Inflammatory macrophage treated with lipopolysaccharide for 1 hour (primary cell): ENCODE results near the gene CDC23.
"Not testable (repeated sequence)": the region's sequence is repeated elsewhere in the genome, so short reads cannot be mapped to it uniquely, and the experiment has no call there.

Experiments used
- DNase-seq, 2 donors: peaks; one replicate each; pipeline ENCODE4 v3.0.0-alpha.2; 2020 to 2022

CDC23 gene, protein sequence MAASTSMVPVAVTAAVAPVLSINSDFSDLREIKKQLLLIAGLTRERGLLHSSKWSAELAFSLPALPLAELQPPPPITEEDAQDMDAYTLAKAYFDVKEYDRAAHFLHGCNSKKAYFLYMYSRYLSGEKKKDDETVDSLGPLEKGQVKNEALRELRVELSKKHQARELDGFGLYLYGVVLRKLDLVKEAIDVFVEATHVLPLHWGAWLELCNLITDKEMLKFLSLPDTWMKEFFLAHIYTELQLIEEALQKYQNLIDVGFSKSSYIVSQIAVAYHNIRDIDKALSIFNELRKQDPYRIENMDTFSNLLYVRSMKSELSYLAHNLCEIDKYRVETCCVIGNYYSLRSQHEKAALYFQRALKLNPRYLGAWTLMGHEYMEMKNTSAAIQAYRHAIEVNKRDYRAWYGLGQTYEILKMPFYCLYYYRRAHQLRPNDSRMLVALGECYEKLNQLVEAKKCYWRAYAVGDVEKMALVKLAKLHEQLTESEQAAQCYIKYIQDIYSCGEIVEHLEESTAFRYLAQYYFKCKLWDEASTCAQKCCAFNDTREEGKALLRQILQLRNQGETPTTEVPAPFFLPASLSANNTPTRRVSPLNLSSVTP

DNA sequence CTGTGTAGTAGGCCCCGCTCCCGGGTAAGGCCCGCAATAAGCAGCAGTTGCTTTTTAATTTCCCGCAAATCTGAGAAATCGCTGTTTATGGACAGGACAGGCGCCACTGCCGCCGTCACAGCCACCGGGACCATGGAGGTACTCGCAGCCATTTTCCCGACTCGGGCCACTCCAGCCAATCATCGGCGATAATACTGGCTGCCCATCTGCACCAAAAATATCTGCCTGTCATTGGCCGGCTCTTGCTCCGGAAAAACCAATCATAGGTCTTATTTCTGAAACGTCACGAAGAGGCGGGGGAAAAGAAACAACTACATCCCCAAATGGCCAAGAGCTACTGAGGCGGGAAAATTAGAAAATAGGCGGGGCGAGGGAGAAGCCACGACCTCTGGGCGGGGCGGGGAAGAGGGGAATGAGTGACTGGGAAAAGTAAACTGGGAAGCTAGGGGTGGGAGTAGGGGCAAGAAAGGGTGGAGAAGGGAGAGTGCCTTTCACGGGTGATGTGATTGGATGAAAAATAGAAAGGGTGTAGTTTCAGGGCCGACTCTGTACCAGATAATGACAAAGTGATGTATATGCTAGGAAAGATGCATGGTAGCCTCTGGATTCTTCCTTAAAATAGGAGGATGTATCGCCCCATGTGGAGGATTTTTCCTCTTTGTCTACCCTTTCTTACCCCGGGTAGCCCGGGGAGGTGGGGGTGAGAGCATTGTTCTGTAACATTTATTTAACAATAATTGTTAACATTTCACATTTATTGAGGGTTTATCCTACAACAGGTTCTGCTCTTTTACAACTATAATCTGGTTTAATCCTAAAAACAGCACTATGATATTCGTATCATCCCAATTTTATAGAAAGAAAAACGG is at the start of gene CDC23:
CDC23 (minus strand) TSS at position 163 of the 869 bp plus-strand sequence; CDS start at position 152, 11 bp downstream.
- DNase-seq = peak; percentile 98

DNA sequence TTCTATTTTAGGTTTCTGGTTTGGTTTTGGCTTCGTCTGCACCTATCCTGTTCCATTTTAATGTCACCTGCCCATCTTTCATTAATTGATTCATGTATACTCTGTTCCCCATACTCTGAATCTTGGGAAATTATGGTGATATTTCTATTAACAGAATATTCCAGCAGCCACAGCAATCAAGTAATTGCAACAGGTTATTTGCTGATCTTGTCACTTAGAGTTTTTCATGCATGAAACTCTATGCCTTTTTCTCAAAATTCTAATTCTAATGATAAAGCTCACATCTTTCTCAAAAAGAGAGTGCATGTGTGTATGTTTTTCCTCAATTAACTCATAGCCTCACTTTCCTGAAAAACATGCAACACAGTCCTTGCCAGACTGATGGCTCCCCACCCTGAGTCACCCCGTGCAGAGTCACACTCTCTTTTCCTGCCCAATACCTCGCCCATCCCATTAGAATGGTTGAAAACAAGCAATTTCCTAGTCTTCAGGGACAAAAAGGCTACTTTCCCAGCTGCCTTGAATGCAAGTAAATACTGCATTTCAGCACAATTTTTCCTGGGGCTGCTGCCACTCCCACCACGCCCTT is 45.7 kb upstream of the CDC23 start:
- DNase-seq = no peak

DNA sequence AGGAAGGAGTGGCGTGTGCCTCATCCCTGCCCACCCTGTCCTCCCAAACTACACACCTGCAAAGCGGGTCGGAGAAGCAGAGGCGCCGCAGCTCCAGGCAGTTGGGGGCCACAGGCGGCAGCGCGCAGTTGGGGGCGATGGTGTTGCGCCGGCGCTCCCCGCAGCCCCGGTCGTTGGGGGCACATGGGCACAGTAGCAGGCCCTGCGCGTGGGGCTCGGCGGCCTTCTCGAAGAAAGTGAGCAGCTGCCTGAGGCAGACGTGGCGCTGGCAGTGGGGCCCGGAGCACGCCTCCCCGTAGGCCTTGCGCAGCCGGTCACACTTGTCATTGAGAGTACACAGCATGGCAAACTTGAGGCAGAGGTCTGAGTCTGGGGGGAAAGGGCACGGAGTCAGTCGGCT is 44.5 kb upstream of the CDC23 start:
- DNase-seq = no peak

DNA sequence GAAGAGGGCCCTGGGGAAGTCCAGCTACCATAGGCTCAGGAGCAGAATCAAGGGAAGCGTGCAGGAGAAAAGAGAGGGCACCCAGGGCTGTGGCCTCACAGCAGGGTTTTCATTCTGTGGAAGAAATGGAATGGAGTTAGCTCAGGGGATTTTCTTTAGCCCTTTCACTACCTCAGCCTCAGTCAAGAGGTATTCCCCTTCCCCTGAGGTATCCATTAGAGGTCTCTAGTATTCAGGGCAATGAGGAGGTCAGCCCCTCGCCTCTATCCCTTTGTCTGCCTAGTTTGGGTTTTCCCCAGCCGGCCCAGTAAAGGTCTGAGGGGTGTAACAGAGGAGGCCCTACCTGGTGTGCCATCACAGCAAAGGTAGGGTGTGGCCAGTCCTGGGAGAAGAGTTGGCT is 39.8 kb upstream of the CDC23 start:
- DNase-seq = no peak

GRCh38 chr5:138247800-138248199 is 34.7 kb upstream of the CDC23 start:
- not testable (repeated sequence) for DNase-seq

- DNase-seq = no peak
Measured at GRCh38 chr5:138246822-138247221, 33.7 kb upstream of the CDC23 start.

DNA sequence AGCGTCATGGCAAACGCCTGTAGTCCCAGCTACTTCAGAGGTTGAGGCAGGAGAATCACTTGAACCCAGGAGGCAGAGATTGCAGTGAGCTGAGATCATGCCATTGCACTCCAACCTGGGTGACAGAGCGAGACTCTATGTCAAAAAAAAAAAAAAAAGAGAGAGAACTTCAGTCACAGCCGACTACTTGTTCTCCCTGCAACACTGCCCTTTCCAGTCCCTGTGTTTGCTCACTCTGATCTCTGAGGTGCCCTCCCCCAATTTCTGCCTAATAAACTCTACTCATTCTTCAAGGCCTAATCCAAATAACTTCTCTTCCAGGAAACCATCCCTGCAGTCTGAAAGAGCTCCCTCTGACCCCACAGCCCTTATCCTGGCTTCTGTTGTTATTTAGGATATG is 33.2 kb upstream of the CDC23 start:
- no peak for DNase-seq

GRCh38 chr5:138245717-138246116 is 32.6 kb upstream of the CDC23 start:
- no peak for DNase-seq

DNA sequence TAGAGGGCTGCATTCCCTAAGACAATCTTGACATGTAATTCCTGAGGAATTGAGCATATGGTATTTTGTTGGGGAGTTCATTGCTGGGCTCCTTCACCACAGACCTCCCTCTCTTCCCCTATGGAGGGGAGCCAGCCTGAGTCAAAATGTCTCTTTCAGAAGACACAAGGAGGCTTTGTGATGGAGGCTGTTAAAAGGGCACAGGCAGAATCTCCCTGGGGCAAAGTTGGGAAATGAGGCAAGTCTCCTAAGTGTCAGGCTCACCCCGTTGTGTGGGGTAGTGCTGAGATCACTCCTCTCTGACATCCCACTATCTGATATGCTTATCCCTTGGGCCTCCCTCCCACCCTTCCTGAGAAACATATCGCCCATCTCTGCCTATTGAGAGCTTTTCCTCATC is 30.7 kb upstream of the CDC23 start:
- DNase-seq = no peak

- DNase-seq = no peak
Measured at GRCh38 chr5:138241688-138242571, 28.8 kb upstream of the CDC23 start.

GRCh38 chr5:138240650-138241385 is 27.7 kb upstream of the CDC23 start:
- DNase-seq = no peak

DNA sequence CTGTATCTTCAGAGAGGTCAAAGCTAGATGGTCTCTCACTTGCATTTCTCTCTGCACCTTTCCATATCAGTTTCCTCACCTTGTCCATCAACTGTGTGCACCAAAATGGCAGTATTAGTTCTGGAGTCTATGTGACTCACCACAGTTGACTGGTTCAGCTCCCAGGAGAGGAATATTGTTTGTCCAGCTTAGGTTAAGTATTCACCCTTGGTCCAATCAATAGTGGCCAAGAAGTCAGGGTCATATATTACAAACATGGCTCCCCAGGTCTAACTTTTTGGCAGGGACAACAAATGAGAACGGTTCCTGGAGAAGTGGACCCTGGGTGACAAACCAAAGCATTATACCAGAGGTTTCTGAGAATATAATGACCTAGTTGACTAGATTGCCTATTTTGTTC is 24.9 kb upstream of the CDC23 start:
- no peak for DNase-seq

GRCh38 chr5:138234651-138235050 is 21.5 kb upstream of the CDC23 start:
- DNase-seq = no peak

GRCh38 chr5:138233280-138233679 is 20.2 kb upstream of the CDC23 start:
- no peak for DNase-seq

DNA sequence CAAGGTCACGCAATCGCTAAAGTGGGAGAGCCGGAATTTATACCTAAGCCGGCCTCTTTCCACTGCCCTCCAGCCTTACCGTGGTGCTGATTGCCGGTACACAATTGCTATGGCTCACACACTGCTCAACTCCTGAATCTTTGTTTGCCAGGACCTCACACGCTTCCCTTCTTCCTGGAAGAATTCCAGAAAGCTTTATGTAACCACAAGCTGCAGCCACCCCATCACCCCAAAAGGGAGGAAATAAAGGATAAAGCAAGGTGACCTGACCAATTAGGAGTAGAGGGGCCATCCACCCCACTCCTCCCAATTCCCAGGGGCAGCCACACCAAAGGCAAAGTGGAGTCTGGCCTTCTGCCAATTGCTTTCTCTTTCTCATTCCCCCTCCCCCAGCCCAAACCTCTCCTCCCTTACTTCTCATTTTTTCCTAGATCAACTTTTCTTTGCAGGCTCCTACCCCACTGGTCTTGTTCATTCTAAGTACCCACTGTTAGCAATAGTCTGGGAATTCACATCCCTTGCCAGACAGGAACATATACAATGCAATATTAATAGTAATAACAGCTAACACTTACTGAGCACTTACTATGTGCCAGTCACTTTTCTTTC is 18.0 kb upstream of the CDC23 start:
- no peak for DNase-seq

GRCh38 chr5:138230261-138230660 is 17.1 kb upstream of the CDC23 start:
- DNase-seq = no peak

GRCh38 chr5:138229387-138229786 is 16.3 kb upstream of the CDC23 start:
- DNase-seq = no peak

GRCh38 chr5:138226910-138227309 is 13.8 kb upstream of the CDC23 start:
- peak in 1 of 2 donors; percentile 3 for DNase-seq

GRCh38 chr5:138224712-138225111 is 11.6 kb upstream of the CDC23 start:
- DNase-seq = no peak

GRCh38 chr5:138223532-138223931 is 10.4 kb upstream of the CDC23 start:
- no peak for DNase-seq

GRCh38 chr5:138216799-138217198 is 3.7 kb upstream of the CDC23 start:
- no peak for DNase-seq
